ENCODE data around the gene CARD19.

- TF ChIP-seq POLR2A (IDR thresholded peaks at IDR 0.05) (no peak), CTCF (IDR thresholded peaks at IDR 0.05) (no peak)
These were observed 46.5 kb upstream of the CARD19 start for GRCh38 chr9:93049491-93049890.
